Measurements from ENCODE around the gene SETBP1. TPM values are rescaled to one million over a fixed set of nuclear protein-coding genes. Genes with fewer than 3 reads are reported as not detected.
A peak's percentile ranks its signal among the peaks of the same experiment; 100 is the strongest.

The SETBP1 gene
- polyA plus RNA-seq, 1 donor = 35.3 TPM

GRCh38 chr18:45026162-45026561 lies 345.5 kb downstream of the SETBP1 start:
- no peak for DNase-seq

GRCh38 chr18:45034179-45034578 lies 353.5 kb downstream of the SETBP1 start:
- no peak for DNase-seq

GRCh38 chr18:45037618-45038017 lies 356.9 kb downstream of the SETBP1 start:
- no peak for DNase-seq

- DNase-seq = no peak
These were observed 358.7 kb downstream of the SETBP1 start for GRCh38 chr18:45039376-45039775.

GRCh38 chr18:45040879-45041278 lies 360.2 kb downstream of the SETBP1 start:
- no peak for DNase-seq

GRCh38 chr18:45044787-45045186 lies 364.1 kb downstream of the SETBP1 start:
- no peak for DNase-seq

- no peak for DNase-seq
These were observed 365.5 kb downstream of the SETBP1 start for GRCh38 chr18:45046228-45046627.

GRCh38 chr18:45046961-45047360 lies 366.3 kb downstream of the SETBP1 start:
- DNase-seq = no peak

- DNase-seq = no peak
These were observed 369.1 kb downstream of the SETBP1 start for GRCh38 chr18:45049578-45050319.

GRCh38 chr18:45050712-45051601 lies 370.3 kb downstream of the SETBP1 start:
- peak; percentile 50 for DNase-seq

- DNase-seq = no peak
These were observed 373.9 kb downstream of the SETBP1 start for GRCh38 chr18:45054636-45055035.

- DNase-seq = no peak
These were observed 375.1 kb downstream of the SETBP1 start for GRCh38 chr18:45055811-45056210.

GRCh38 chr18:45056926-45057325 lies 376.2 kb downstream of the SETBP1 start:
- DNase-seq = no peak

GRCh38 chr18:45057955-45058600 lies 377.4 kb downstream of the SETBP1 start:
- DNase-seq = no peak

GRCh38 chr18:45059695-45060094 lies 379.0 kb downstream of the SETBP1 start:
- no peak for DNase-seq

- no peak for DNase-seq
These were observed 379.4 kb downstream of the SETBP1 start for GRCh38 chr18:45060102-45060501.

GRCh38 chr18:45061359-45061758 lies 380.7 kb downstream of the SETBP1 start:
- DNase-seq = no peak

- no peak for DNase-seq
These were observed 382.8 kb downstream of the SETBP1 start for GRCh38 chr18:45063246-45064038.

- no peak for DNase-seq
These were observed 385.5 kb downstream of the SETBP1 start for GRCh38 chr18:45066210-45066609.

GRCh38 chr18:45066886-45067285 lies 386.2 kb downstream of the SETBP1 start:
- no peak for DNase-seq

GRCh38 chr18:45068400-45069094 lies 387.9 kb downstream of the SETBP1 start:
- DNase-seq = no peak

Measured in left kidney (tissue), 2 donors.